ENCODE data around the gene TLX2.

Gene TLX2

DNA sequence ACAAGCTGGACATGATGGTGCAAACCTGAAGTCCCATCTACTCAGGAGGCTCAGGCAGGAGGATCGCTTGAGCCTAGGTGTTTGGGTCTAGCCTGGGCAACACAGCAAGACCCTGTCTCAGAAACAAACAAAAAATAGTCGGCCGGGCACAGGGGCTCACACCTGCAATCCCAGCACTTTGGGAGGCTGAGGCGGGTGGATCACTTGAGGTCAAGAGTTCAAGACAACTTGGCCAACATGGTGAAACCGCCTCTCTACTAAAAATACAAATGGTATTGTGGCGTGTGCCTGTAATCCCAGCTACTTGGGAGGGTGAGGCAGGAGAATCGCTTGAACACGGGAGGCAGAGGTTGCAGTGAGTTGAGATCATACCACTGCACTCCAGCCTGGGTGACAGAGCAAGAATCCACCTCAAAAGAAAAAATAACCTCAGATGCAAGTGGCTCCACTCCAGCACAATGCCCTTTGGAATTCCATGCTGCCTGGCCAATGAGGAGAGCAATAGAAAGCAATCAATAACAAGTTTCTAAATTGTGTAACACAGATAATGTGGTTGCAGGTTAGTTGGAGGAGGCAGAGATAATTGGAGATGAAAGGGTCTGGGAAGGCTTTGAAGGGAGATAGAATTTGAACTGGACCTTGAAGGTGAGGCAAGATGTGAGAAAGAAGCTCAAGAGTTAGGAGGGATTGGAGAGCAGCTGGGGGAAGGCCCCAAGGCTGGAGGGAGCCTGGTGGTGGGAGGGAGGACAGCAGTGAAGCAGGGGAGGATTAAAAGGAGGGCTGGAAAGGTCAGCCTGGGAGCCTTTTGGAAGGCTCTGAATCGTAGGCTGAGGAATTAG is 25.4 kb upstream of the TLX2 start:
- H3K4me2 ChIP-seq (ENCODE audit: low read length), result no peak overlapping the region
- H3K9me3 ChIP-seq (ENCODE audit: insufficient read depth, low read length), result no peaks in the 10 kb centered on the region
- no peak overlapping the region for H3K27ac ChIP-seq (ENCODE audit: low read length)
- no peaks in the 10 kb centered on the region for H3K4me1 ChIP-seq (ENCODE audit: low read length)
- peaks cover 20% of the 10 kb centered on the region for H3K36me3 ChIP-seq (replicated peaks; ENCODE audit: low read depth, low read length)
- H3K4me3 ChIP-seq (ENCODE audit: low read length), result no peak overlapping the region
- H2AFZ ChIP-seq (ENCODE audit: low read depth, low read length), result no peak overlapping the region
- no peak overlapping the region for H3K9ac ChIP-seq (ENCODE audit: low read length)
- H3K27me3 ChIP-seq (ENCODE audit: low read depth, low read length), result no peaks in the 10 kb centered on the region
- TF ChIP-seq, protein P1, sequence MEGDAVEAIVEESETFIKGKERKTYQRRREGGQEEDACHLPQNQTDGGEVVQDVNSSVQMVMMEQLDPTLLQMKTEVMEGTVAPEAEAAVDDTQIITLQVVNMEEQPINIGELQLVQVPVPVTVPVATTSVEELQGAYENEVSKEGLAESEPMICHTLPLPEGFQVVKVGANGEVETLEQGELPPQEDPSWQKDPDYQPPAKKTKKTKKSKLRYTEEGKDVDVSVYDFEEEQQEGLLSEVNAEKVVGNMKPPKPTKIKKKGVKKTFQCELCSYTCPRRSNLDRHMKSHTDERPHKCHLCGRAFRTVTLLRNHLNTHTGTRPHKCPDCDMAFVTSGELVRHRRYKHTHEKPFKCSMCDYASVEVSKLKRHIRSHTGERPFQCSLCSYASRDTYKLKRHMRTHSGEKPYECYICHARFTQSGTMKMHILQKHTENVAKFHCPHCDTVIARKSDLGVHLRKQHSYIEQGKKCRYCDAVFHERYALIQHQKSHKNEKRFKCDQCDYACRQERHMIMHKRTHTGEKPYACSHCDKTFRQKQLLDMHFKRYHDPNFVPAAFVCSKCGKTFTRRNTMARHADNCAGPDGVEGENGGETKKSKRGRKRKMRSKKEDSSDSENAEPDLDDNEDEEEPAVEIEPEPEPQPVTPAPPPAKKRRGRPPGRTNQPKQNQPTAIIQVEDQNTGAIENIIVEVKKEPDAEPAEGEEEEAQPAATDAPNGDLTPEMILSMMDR (IDR thresholded peaks at IDR 0.05; ENCODE audit: low read depth, low read length), result no peak
- TF ChIP-seq EZH2phosphoT487 (IDR thresholded peaks at IDR 0.05; ENCODE audit: low read depth), result no peak
- H4K20me1 ChIP-seq (ENCODE audit: insufficient read depth, low read length), result no peaks in the 10 kb centered on the region
- peaks cover 1% of the 10 kb centered on the region; the same call in 1 of the 2 replicates for H3K79me2 ChIP-seq (ENCODE audit: low read length)

DNA sequence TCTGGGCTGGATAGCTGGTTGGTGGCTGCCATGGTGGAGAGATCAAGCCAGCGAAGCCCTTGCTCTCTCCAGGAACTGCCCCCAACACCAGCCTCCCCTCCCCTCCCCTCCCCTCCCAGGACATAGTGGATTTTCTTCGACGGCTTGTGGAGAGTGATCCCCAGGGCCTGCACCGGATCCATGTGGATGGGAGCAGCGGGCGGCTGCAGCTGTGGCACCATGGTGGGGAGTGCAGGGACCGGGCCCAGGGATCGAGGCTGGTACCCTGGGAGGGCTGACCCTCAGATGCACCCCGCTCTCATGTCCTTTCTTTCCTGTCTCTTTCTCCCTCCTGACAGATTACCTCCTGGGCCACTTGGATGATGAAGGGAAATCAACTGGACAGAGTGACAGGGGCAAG is 24.3 kb upstream of the TLX2 start:
- H3K79me2 ChIP-seq (ENCODE audit: low read length), result no peaks in the 10 kb centered on the region
- H3K4me1 ChIP-seq (ENCODE audit: low read length), result no peaks in the 10 kb centered on the region
- H3K36me3 ChIP-seq (replicated peaks; ENCODE audit: low read depth, low read length), result peaks cover 20% of the 10 kb centered on the region
- H3K4me3 ChIP-seq (ENCODE audit: low read length), result no peak overlapping the region
- H3K27ac ChIP-seq (ENCODE audit: low read length), result no peak overlapping the region
- H4K20me1 ChIP-seq (ENCODE audit: insufficient read depth, low read length), result no peaks in the 10 kb centered on the region
- no peak overlapping the region for H3K9ac ChIP-seq (ENCODE audit: low read length)
- H3K4me2 ChIP-seq (ENCODE audit: low read length), result no peak overlapping the region
- no peak for TF ChIP-seq EZH2phosphoT487 (IDR thresholded peaks at IDR 0.05; ENCODE audit: low read depth)
- H2AFZ ChIP-seq (ENCODE audit: low read depth, low read length), result no peak overlapping the region
- H3K27me3 ChIP-seq (ENCODE audit: low read depth, low read length), result no peaks in the 10 kb centered on the region
- H3K9me3 ChIP-seq (ENCODE audit: insufficient read depth, low read length), result no peaks in the 10 kb centered on the region

DNA sequence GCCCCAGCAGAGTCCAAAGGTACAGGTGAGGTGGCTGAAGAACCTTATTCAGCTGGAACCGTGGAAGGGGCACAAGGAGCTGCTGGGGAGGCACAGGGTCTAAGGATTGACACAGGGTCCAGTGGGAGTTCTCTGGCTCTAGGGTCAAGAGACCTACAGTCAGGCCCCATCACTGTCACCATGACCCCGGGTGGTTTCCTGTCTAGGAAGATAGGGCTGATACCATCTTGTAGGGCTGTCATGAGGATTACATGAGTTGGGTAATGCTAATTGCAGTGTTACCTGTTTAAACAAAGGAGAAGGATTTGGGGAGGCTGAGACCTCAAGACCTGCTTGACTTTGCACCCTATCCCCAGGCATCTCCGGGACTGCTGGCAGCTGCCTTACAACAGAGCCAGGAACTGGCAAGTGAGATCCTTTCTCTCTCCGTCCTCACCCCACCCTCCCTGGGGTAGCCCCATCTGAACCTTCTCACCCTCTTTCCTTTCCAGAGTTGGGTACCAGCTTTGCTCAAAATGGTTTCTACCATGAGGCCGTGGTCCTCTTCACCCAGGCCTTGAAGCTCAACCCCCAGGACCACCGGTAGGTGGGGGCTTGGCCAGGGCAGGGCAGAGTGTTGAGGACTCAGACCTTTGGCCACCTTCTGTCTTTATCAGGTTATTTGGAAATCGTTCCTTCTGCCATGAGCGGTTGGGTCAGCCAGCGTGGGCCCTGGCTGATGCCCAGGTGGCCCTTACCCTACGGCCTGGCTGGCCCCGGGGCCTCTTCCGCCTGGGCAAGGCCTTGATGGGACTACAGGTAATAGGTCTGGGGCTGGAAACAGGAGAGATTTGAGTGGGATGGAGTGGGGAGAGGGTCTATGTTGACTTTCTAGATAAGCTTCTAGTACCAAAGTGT is 22.4 kb upstream of the TLX2 start:
- Histone ChIP-seq H3K4me1 (ENCODE audit: low read length) (no peaks in the 10 kb centered on the region), H3K9me3 (ENCODE audit: insufficient read depth, low read length) (no peaks in the 10 kb centered on the region), H4K20me1 (ENCODE audit: insufficient read depth, low read length) (no peaks in the 10 kb centered on the region), H3K4me3 (ENCODE audit: low read length) (no peak overlapping the region), H3K36me3 (replicated peaks; ENCODE audit: low read depth, low read length) (peaks cover 17% of the 10 kb centered on the region), H3K27ac (ENCODE audit: low read length) (no peak overlapping the region), H3K4me2 (ENCODE audit: low read length) (no peak overlapping the region), H3K27me3 (ENCODE audit: low read depth, low read length) (no peaks in the 10 kb centered on the region), H3K9ac (ENCODE audit: low read length) (no peak overlapping the region), H3K79me2 (ENCODE audit: low read length) (no peaks in the 10 kb centered on the region), H2AFZ (ENCODE audit: low read depth, low read length) (no peak overlapping the region)
- TF ChIP-seq, protein P1 (IDR thresholded peaks at IDR 0.05; ENCODE audit: low read depth, low read length), result no peak
- no peak for TF ChIP-seq EZH2phosphoT487 (IDR thresholded peaks at IDR 0.05; ENCODE audit: low read depth)

DNA sequence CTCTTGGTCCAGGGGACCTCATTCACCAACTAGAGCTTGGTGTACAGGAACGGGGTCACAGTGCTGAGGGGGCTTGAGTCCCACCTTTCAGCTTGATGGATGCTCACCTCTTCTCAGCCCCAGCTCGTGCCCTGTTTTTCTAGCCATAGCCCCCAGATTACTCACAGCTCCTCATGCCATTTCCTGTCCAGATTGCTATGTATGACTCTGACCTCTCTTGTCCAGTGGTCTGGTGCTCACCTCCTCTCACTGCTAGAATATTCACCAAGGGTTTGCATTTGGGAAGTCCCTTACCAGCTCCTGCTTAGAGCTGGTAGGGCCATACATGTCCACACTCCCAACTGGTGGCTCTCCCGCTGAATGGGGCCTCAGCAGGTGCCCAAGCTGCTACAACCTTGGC is 20.7 kb upstream of the TLX2 start:
- Histone ChIP-seq H3K36me3 (replicated peaks; ENCODE audit: low read depth, low read length) (peaks cover 17% of the 10 kb centered on the region), H3K4me3 (ENCODE audit: low read length) (no peak overlapping the region), H3K4me1 (ENCODE audit: low read length) (no peaks in the 10 kb centered on the region), H3K4me2 (ENCODE audit: low read length) (no peak overlapping the region), H3K27me3 (ENCODE audit: low read depth, low read length) (no peaks in the 10 kb centered on the region), H3K27ac (ENCODE audit: low read length) (no peak overlapping the region), H3K9ac (ENCODE audit: low read length) (no peak overlapping the region), H3K79me2 (ENCODE audit: low read length) (no peaks in the 10 kb centered on the region), H3K9me3 (ENCODE audit: insufficient read depth, low read length) (no peaks in the 10 kb centered on the region), H2AFZ (ENCODE audit: low read depth, low read length) (no peak overlapping the region), H4K20me1 (ENCODE audit: insufficient read depth, low read length) (no peaks in the 10 kb centered on the region)
- TF ChIP-seq, protein P1 (IDR thresholded peaks at IDR 0.05; ENCODE audit: low read depth, low read length), result no peak
- no peak for TF ChIP-seq EZH2phosphoT487 (IDR thresholded peaks at IDR 0.05; ENCODE audit: low read depth)
